Measurements from ENCODE around the gene CBY2.
"Not testable (repeated sequence)": the region's sequence is repeated elsewhere in the genome, so short reads cannot be mapped to it uniquely, and the experiment has no call there.

Gene CBY2, protein sequence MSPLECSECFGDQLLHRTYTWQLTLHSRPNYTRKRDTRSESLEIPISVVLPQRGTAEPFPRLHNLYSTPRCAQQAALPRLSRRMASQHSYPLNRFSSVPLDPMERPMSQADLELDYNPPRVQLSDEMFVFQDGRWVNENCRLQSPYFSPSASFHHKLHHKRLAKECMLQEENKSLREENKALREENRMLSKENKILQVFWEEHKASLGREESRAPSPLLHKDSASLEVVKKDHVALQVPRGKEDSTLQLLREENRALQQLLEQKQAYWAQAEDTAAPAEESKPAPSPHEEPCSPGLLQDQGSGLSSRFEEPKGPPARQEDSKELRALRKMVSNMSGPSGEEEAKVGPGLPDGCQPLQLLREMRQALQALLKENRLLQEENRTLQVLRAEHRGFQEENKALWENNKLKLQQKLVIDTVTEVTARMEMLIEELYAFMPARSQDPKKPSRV

DNA sequence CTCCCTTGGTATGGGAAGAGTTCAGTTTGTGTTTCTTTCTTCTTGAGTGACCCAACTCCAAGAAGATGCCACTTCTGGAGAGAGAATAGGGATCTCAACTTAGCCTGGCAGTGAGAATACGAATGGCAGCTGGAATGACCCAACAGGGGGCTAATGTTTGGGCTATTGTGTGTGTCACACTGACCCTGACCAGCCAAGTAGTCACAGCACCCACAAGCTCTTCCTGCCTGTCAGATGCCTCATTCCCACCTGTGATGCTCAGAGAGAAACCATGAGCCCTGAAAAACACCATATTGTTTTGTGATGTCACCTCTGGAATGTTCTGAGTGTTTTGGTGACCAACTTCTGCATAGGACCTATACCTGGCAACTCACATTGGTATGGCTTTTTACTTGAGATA, at the start of gene CBY2:
Gene CBY2 (plus strand): TSS at position 233 of the 400 bp plus-strand sequence. CDS start 71 bp downstream, at position 304.
- DNase-seq (ENCODE audit: low read depth): no peak

DNA sequence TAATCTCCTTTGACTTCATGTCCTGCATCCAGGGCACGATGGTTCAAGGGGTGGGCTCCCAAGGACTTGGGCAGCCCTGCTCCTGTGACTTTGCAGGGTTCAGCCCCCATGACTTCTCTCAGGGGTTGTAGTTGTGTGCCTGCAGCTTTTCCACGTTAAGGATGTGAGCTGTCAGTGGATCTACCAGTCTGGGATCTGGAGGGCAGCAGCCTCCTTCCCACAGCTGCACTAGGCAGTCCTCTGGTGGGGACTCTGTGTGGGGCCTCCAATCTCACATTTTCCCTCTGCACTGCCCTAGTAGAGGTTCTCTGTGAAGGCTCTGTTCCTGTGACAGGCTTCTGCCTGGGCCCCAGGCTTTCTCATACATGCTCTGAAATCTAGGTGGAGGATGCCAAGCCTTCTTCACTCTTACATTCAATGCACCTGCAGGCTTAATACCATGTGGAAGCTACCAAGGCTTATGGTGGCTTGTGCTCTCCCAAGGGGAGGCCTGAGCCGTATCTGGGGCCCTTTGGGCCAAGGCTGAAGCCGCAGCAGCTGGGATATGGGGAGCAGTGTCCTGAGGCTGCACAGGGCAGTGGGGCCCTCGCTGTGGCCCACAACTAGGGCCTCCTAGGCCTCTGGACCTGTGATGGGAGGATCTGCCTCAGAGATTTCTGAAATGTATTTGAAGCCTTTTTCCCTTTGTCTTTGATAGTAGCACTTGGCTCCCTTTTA, 47.3 kb upstream of the CBY2 start:
- DNase-seq (ENCODE audit: low read depth): no peak

DNA sequence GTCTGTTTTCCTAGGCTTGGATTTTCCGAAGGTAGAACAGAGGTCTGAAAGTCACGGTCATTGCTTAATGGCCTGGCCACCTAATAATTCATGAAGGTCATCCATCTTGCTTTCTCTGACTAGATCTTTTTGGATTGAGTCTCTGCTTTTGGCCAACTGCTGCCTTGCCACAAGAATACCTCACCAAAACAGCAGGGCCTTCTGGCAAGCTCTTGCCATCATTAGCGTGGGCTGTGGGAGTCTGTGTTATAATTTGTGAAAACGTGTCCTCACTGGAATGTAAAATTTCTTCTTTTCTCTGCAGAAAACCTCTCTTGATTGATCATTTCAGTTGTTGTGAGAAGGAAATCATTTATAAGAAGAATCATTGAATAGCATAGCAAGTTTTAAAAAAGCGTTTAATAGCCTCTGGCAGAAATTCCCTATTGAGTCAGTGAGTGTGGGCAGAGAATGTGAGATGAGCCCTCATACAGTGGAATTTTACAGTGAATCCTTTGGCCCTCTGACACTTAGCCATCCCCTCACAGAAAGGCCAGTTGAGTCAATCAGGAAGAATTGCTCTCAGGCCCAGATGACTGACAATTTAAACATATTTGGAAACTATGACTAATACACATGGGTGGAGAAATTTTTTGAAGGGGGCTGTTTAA, 43.4 kb upstream of the CBY2 start:
- DNase-seq (ENCODE audit: low read depth): peak; percentile 8

DNA sequence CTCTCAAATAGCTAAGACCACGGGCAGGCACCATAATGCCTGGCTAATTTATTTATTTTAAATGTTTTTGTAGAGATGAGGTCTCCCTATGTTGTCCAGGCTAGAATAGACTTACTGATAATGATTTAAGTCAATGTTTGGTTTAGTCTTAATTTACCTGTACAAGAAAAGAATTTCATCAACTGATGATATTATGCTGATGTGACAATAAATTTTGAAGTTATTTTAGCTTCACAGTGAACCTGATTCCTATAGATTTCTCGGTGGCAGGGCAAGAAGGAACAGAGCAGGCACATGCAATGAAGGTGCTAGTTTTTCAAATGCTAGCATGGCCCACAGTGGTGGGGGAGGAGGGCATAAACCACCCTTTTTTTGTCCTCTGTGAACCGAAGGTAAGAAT, 42.6 kb upstream of the CBY2 start:
- no peak for DNase-seq (ENCODE audit: low read depth)

DNA sequence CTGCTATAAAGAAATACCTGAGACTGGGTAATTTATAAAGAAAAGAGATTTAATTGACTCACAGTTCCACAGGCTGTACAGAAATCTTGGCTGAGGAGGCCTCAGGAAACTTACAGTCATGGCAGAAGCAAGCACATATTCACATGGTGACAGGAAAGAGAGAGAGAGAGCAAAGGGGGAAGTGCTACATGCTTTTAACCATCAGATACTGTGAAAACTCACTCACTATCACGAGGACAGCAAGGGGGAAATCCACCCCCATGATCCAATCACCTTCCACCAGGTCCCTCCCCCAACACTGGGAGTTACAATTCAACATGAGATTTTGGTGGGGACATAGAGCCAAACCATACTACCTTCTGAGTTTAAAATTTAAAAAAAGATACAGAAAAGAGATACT, 41.7 kb upstream of the CBY2 start:
- not testable (repeated sequence) for DNase-seq (ENCODE audit: low read depth)

DNA sequence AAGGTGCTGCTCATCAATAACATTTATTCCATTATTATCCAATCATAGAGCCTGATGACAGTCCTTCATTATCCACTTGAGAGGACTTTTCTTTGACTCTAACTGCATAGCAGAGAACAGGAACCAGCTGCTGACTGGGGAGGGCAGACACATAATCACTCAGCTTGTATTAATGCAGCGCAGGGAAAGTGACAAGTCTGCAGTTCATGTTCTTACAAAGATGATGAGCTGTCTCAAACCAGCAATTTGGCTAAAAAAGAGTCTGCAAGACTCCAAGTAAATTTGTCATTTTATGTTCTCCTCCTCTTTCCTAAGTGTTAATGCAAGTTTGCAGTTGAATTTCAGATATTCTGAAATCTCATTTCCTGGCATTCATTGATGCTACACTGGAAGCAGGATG, 40.0 kb upstream of the CBY2 start:
- DNase-seq (ENCODE audit: low read depth): no peak

DNA sequence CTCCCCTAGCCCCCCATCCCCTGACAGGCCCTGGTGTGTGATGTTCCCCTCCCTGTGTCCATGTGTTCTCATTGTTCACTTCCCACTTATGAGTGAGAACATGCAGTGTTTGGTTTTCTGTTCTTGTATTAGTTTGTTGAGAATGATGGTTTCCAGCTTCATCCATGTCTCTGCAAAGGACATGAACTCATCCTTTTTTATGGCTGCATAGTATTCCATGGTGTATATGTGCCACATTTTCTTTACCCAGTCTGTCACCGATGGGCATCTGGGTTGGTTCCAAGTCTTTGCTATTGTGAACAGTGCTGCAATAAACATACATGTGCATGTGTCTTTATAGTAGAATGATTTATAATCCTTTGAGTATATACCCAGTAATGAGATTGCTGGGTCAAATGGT, 39.2 kb upstream of the CBY2 start:
- DNase-seq (ENCODE audit: low read depth): not testable (repeated sequence)

DNA sequence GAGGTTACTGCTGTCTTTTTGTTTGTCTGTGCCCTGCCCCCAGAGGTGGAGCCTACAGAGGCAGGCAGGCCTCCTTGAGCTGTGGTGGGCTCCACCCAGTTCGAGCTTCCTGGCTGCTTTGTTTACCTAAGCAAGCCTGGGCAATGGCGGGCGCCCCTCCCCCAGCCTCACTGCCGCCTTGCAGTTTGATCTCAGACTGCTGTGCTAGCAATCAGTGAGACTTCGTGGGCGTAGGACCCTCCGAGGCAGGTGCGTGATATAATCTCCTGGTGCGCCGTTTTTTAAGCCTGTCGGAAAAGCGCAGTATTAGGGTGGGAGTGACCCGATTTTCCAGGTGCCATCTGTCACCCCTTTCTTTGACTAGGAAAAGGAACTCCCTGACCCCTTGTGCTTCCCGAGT, 32.5 kb upstream of the CBY2 start:
- not testable (repeated sequence) for DNase-seq (ENCODE audit: low read depth)

DNA sequence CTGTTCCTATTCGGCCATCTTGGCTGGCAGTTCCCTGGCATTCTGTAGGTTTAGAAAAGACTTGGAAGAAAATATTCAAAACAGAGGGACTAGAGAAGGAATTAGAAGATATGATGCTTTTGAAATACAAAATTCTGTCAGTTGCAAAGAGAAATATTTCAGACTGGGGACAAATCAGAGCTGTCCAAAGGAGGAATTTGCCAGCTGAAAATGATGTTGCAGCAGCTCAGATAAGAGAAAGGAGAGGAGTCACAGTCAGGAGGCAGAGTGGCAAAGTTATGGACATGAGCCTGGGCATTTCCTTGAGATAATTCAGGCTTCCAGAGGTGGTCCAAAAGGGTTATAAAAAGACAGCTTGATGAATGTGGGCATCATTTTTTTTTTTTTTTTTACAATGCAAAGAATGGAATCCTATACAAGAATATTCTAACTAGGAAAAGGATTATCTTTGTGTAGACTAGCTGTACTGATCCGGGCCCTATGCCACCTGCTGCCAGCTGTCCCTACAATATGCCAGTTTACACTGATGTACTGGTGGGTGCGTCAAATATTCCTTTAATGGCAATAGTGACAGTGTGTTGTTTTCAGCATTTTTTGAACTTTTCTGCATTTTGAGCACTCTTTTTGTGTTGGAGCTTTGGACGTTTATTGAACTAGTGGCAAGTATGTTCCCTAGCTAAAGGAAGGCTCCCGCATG, 31.8 kb upstream of the CBY2 start:
- DNase-seq (ENCODE audit: low read depth): no peak

DNA sequence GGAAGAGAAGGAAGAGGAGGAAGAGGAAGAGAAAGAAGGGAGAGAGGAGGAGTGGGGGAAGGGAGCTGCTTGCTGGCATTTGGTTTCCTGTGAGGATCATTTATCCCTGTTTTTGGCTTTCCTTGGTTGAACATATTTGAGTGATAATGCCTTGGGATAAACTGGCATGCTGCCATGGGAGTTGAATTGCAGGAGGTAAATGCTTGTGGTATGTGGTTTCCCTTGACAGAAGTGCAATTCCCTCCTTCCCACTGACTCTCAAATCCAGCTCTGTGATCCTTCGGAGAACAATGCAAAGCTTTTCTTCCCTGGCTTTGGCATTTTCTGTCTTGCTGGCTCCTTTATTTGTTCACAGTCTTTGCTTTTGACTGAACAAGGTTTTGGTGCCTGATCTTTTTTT, 27.2 kb upstream of the CBY2 start:
- peak; percentile 60 for DNase-seq (ENCODE audit: low read depth)

DNA sequence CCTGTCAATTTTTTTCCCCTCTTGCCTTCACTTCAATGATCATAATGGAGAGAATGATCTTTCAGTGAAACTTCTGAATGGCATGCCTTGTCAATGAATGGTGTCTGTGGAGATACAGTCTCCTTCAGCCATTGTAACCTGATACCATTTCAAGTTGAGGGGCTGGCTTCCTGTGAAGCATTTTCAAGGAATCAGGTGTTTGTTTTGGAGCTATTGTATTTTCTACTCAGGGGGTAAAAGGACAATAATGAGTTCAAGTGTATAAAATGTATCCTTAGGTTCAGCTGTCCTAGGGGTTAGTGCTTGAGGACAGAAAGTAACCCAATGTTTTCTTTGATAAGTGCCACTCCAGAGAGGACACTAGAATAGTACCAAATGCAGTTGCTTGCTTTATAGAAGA, 23.8 kb upstream of the CBY2 start:
- DNase-seq (ENCODE audit: low read depth): no peak

DNA sequence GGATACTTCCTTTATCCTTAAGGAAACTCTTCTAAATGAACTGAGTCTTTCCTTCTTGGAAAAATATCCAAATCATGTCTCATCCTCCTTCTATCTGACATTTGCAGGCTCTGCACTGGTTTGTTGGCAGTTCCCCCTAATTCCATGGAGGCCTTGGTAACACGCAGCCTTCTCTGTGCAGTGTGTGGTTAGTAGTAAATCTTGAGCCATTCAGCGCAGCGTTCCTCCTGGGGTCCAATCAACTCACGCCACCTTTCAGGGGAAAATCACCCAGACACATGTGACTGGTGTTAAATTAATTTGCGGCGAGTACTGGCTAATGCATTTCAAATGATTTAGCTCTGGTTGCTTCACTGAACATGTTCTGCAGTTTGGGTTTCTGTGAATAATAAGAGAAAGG, 21.0 kb upstream of the CBY2 start:
- no peak for DNase-seq (ENCODE audit: low read depth)

DNA sequence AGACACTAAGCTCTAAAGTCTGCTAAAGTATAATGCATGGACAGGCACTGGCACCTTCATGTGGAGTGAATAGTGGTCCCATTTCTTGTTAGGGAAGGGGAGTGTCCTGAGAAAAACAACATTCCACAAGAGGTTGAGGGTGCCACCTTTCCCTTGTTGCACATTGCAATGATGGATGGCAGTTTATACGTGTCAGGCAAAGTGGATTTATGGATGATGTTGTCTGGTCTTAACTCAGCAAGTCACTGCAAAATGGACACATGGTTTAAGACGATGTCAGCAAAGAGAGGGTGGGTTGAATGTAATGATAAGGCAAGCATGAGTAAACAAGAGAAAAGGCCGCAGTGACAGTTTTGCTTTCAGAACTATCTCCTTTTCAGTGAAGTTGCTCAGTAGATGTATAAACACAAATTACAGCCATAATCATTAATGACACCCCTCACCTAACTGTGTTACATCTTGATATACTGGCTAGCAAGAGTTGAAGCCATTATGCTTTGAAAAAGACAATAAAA, 19.6 kb upstream of the CBY2 start:
- DNase-seq (ENCODE audit: low read depth): no peak

DNA sequence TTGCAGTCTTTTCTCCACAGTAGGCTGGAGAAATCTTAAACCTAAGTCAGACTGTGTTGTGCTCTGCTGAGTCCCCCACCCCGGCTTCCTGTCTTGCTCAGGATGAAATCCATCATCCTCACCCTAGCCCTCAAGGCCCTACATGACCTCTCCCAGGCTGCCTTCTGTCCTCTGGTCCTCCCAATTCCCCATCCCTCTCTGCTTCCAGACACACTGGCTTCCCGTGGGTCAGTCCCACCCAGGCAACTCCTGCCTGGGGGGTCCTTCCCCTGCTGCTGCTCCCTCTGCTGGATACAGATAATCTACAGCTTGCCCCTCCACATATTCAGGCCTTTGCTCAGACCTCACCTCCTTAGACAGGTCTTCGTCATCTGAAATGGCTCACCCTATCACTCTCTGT, 18.4 kb upstream of the CBY2 start:
- no peak for DNase-seq (ENCODE audit: low read depth)

DNA sequence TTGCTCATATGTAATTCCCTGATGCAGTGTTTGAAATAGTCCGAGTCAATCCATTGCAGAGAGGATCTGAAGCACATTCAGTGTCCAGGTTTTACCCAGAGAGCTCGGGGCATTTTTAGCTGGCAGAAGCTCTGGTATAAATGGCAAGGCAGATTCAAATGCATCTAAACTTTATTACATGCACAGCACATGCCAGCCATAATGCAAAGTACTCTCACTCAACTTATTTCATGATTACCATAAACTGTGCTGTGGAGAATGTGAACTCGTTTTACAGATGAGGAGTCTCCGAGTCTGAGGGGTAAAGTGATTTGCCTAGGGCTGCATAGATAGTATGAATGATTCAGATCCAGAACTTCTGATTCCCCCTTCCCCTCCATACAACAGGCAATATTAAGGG, 13.5 kb upstream of the CBY2 start:
- no peak for DNase-seq (ENCODE audit: low read depth)

DNA sequence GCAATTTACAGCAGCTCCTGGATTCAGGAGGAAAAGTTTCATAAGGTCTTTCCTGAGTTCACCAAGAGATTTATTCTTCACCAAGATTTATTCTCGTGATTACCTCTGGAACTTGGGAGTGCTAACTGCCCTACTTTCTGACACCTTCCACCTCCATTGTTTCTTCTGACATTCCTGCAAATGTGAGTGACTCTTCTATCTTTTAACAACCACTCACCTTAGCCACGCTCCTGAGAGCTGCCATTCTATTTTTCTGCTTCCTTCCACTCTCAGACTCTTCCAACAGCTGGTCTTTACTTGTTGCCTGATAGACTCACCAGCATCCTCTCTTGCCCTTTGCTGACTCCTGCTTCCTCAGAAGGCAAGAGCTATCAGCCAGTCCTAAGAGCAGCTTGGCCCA, 11.5 kb upstream of the CBY2 start:
- no peak for DNase-seq (ENCODE audit: low read depth)

DNA sequence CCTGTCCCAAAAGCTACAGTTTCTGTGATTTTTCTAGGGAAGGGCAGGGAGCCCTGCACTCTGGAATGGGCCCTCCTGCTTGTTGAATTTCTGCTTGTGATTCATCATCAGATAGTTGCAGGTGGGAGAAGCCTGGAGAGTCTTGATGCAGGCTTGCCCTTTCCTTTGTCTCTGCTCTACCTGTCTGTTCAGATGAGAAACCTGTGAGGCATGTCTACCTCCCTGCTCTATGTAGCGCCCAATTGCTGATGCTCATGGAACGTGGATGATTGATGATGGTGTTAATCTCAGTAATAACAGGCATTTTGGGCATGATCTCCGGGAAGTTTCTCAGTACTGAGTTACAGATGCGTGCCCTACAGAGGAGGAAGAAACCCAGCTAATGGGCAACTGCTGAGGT, 10.9 kb upstream of the CBY2 start:
- no peak for DNase-seq (ENCODE audit: low read depth)

DNA sequence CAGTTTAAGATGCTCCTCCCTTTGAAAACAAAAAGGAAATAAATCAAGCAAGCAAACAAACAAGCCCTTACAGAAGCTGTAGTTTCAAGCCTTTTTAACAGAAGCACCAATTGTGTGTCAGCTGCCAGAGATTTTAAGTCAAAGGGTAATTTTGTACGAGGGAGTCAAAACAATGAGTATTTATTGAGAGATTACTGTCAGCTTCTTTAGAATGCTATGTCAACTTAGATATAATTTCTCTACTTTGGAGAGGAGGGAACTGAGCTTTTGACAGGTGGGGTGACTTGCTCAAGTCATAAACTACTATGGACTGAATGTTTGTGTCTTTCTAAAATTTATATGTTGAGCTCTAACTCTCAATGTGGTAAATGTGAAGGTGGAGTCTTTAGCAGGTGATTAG, 10.5 kb upstream of the CBY2 start:
- DNase-seq (ENCODE audit: low read depth): no peak

DNA sequence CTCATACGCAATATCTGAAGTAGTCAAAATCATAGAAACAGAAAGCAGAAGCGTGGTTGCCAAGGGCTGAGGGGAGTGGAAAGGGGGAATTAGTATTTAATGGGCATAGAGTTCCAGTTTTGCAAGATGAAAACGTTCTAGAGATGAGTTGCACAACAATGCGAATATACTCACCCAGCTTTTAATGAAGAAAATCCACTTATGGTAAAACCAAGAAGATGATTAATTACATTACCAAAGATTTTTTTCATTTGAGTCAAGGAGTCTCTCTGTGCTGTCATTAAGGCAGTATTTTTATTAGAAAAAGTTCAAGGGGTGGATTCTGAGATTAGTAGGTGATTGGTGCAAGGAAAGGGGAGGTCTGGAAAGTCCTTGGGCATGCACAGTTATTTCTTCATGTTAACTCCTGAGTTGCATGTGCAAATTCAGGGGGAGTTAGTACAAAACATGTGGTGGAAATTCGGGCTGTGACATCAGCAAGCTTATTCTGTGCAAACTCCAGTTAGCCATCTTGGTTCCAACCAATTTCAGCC, 6.9 kb upstream of the CBY2 start:
- DNase-seq (ENCODE audit: low read depth): no peak

DNA sequence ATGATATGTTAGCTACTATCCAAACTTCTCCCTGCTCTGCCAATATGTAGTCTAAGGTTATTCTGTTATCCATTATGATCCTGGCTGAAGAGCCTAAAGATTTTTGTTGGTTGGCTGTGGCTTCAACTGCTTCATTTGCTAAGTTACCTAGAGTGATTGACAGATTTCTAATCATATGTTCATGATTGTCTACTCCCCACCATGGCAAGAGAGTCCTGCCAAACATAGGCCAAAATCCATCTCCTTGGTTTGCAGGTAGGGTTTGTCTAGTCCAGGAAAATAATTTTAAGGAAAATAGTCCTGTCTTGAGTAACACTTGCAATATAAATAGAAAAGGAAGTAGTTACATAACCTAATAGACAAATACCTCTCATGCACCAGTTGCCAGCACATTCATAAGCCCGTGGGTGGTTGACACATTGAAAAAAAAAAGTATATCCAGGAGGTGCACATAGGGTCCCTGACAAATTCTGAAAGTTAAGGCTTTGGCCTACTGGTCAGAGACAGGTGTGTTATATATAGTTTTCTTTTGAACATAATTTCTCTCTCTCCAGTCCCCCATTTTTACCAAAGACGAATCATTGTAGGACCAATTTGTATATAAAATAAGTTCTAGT, 5.4 kb upstream of the CBY2 start:
- no peak for DNase-seq (ENCODE audit: low read depth)
